Caco-2 (cell line): ENCODE data around the gene NENF. TPM values are rescaled to one million over a fixed set of nuclear protein-coding genes. Genes with fewer than 3 reads are reported as not detected.

Experiments used
- BruUV-seq: library from RNA; stranded (reverse); fragments of 400-500 nt; replicated peaks from 2 replicates; lab custom pipeline; 2021; lab: Mats Ljungman, UMichigan
- CTCF ChIA-PET: fragments of 300-600 bp; sonication (Branson Sonifier 250); formaldehyde crosslinking; loops from one replicate; lab custom pipeline; 2022; ENCODE audit warnings: antibody characterized with exemption; lab: Charles Lee
- POLR2A ChIA-PET: fragments of 300-600 bp; sonication (Branson Sonifier 250); formaldehyde crosslinking; loops from one replicate; lab custom pipeline; 2022; ENCODE audit warnings: antibody characterized with exemption; lab: Charles Lee
- DNase-seq, 2 experiments: peaks; one replicate each; pipeline versions ENCODE4 v3.0.0 to v3.0.0-alpha.2; 2020 to 2022
- H3K27me3 ChIP-seq: replicated peaks from 2 replicates; pipeline ENCODE4 v1.6.0; 2011; ENCODE audit warnings: low read length; ENCODE audit not compliant: control insufficient read depth, insufficient read depth
- H3K36me3 ChIP-seq: 2 replicates; pipeline ENCODE4 v1.5.1; 2011; ENCODE audit warnings: low read length; ENCODE audit not compliant: control insufficient read depth, insufficient read depth
- H3K4me1 ChIP-seq: fragments of 250-450 bp; sonication (Bioruptor Pico); 2 replicates; pipeline ENCODE4 v1.5.1; 2020; ENCODE audit warnings: mild to moderate bottlenecking
- H3K4me3 ChIP-seq: 2 replicates; pipeline ENCODE4 v1.5.1; 2011; ENCODE audit warnings: low read depth, mild to moderate bottlenecking, control low read depth, low read length
- H3K9me3 ChIP-seq: fragments of 250-450 bp; sonication (Bioruptor Pico); 2 replicates; pipeline ENCODE4 v1.5.1; 2020; ENCODE audit warnings: mild to moderate bottlenecking, moderate library complexity
- H3K27ac Mint-ChIP-seq: one replicate; pipeline ENCODE4 v1.8.0; 2022; ENCODE audit warnings: mixed read lengths; ENCODE audit not compliant: unreplicated experiment
- H3K27me3 Mint-ChIP-seq: one replicate; pipeline ENCODE4 v1.8.0; 2022; ENCODE audit warnings: mixed read lengths; ENCODE audit not compliant: insufficient read depth, unreplicated experiment
- H3K36me3 Mint-ChIP-seq: one replicate; pipeline ENCODE4 v1.8.0; 2022; ENCODE audit warnings: mild to moderate bottlenecking, mixed read lengths; ENCODE audit not compliant: insufficient read depth, unreplicated experiment
- H3K4me1 Mint-ChIP-seq: one replicate; pipeline ENCODE4 v1.8.0; 2022; ENCODE audit warnings: low read depth, mixed read lengths; ENCODE audit not compliant: unreplicated experiment
- H3K4me3 Mint-ChIP-seq: one replicate; pipeline ENCODE4 v1.8.0; 2022; ENCODE audit warnings: mild to moderate bottlenecking, moderate library complexity, mixed read lengths; ENCODE audit not compliant: unreplicated experiment
- H3K9me3 Mint-ChIP-seq: one replicate; pipeline ENCODE4 v1.8.0; 2022; ENCODE audit warnings: mixed read lengths; ENCODE audit not compliant: unreplicated experiment
- CTCF ChIP-seq, 2 experiments: fragments of 200-600 bp in 1 of 2; IDR thresholded peaks; 1 replicate in 1 of 2; 2 replicates in 1 of 2; pipeline versions ENCODE4 v1.5.1 to v1.8.0; 2011 to 2022; ENCODE audit warnings: antibody characterized with exemption in 1 of 2, control low read depth in 1 of 2, inconsistent platforms in 1 of 2, low read depth in 1 of 2, low read length in 1 of 2, mild to moderate bottlenecking in 1 of 2, moderate library complexity in 1 of 2; ENCODE audit not compliant: insufficient read depth in 1 of 2, severe bottlenecking in 1 of 2, unreplicated experiment in 1 of 2
- intact Hi-C: fragments of 100-400 bp; cut with micrococcal nuclease; formaldehyde crosslinking; loops from one replicate; pipeline ENCODE4 v1.10.0; 2022; ENCODE audit not compliant: unreplicated experiment
- total RNA-seq: library from RNA; stranded (reverse); gene quantifications from 2 replicates; pipeline ENCODE4 v1.2.3, GENCODE V29; 2022

The NENF gene
- total RNA-seq, 1 experiment from 2014 or later, result 90.1 TPM

- intact Hi-C loops, result no loop called here
- Mint-ChIP-seq H3K4me1 (peaks cover 18% of the 10 kb centered on the region), H3K36me3 (peaks cover 16% of the 10 kb centered on the region), H3K4me3 (no peak overlapping the region), H3K27me3 (no peaks in the 10 kb centered on the region), H3K9me3 (no peaks in the 10 kb centered on the region), H3K27ac (no peak overlapping the region)
- H3K4me1 ChIP-seq, result peaks cover 14% of the 10 kb centered on the region; the same call in 1 of the 2 replicates
- ChIA-PET POLR2A (no interaction called here), CTCF (no interaction called here)
- H3K9me3 ChIP-seq, result no peaks in the 10 kb centered on the region; the same call in 1 of the 2 replicates
- H3K4me3 ChIP-seq, result no peak overlapping the region
- peak in 1 of 2 experiments; percentile 21 for DNase-seq
- no peaks in the 10 kb centered on the region; the same call in 1 of the 2 replicates for H3K36me3 ChIP-seq
- BruUV-seq, result no TSS peak
- TF ChIP-seq CTCF (IDR thresholded peaks at IDR 0.05; ENCODE audit: insufficient read depth in 1 of 2, low read depth in 1 of 2, low read length in 1 of 2, severe bottlenecking in 1 of 2, unreplicated experiment in 1 of 2), result no peak
- no peaks in the 10 kb centered on the region for H3K27me3 ChIP-seq
These were observed 14.8 kb downstream of the NENF start for GRCh38 chr1:212447478-212447877.

DNA sequence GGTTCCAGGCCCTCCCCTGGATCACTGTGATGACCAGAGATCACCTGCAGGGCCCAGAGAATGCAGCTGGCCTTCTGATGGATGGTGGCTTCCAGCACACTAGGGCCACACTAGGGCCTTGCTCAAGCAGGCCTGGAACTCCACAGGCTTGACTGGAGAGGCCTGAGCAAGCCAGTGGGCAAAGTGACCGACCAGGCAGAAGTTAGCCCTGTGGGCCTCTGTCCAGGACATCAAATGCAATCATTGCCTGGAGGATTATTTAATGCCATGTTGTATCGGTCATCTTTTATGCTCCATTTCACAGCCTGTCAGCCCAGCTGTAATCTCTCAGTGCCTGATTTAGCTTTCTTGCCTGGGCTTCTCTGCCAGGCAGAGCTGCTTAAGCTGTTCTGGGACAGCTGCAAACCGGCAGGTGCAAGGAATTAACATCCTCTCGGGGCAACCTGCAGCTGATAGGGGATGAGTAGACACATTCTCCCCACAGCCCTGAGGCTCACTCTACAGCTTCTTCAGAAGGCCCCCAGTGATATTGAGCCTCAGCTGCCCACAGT lies 17.7 kb downstream of the NENF start:
- Mint-ChIP-seq H3K4me3 (no peak overlapping the region), H3K27me3 (no peaks in the 10 kb centered on the region), H3K36me3 (peaks cover 15% of the 10 kb centered on the region), H3K9me3 (no peaks in the 10 kb centered on the region), H3K4me1 (peaks cover 18% of the 10 kb centered on the region), H3K27ac (no peak overlapping the region)
- ChIA-PET CTCF (interaction anchor here (0.6 to 1.3 kb wide), 2 partner anchors 169 to 380 kb away, joined by 4 to 5 read pairs; no protein-coding TSS in a partner anchor), POLR2A (no interaction called here)
- Histone ChIP-seq H3K27me3 (no peaks in the 10 kb centered on the region), H3K36me3 (no peaks in the 10 kb centered on the region), H3K9me3 (no peaks in the 10 kb centered on the region), H3K4me1 (peaks cover 14% of the 10 kb centered on the region; the same call in 1 of the 2 replicates), H3K4me3 (no peak overlapping the region)
- no peak for TF ChIP-seq CTCF (IDR thresholded peaks at IDR 0.05; ENCODE audit: insufficient read depth in 1 of 2, low read depth in 1 of 2, low read length in 1 of 2, severe bottlenecking in 1 of 2, unreplicated experiment in 1 of 2)
- no TSS peak for BruUV-seq
- DNase-seq, result no peak
- intact Hi-C loops, result loop anchor here (2.0 kb wide), 1 partner anchor 20 kb away; no protein-coding TSS in a partner anchor

DNA sequence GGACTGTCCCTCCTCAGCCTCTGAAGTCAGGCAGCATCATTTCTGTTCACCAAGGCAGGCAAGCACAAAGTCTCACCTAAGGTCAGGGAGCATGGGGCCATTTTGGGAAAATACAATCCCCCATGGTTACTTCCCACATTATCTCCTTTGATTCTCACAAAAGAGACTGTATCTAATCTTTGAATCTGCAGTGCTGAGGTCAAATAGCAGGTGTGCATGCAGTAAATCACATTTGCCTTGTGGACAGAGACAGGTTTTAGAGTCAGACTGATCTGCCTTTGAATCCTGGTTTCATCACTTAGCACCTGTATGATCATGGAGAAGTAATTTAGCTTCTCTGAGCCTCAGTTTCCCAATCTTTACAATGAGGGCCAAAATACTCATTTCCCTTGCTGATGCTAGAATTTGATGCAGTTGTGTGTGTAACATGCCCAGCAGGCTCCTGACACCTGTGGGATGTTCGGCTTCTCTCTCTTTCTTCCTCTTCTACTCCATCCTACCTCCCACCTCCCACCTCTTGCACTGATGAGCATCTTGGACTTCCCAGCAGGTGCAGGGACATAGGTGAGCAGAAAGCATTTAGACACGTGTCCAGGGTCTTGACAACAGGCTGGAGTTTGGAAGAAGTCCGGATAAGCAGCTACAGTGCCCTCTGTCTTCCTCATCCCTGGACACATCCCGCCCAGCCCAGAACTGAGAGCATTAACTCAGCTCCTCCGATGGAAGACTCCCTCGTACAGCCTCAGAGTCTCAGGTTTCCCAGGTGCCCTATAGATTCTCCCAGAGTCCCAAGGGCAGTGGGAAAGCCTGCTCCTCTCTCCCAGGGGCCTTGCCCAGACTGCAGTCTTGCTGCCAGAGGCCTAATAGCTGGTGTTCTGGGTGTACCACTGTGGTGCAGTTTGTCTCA lies 18.9 kb downstream of the NENF start:
- intact Hi-C loops, result loop anchor here (2.0 kb wide), 1 partner anchor 21 kb away; no protein-coding TSS in a partner anchor
- ChIA-PET CTCF (interaction anchor here (0.6 to 1.3 kb wide), 3 partner anchors 168 to 771 kb away, joined by 3 to 5 read pairs (median 4); no protein-coding TSS in a partner anchor), POLR2A (no interaction called here)
- Histone ChIP-seq H3K4me1 (peaks cover 14% of the 10 kb centered on the region; the same call in 1 of the 2 replicates), H3K36me3 (no peaks in the 10 kb centered on the region), H3K4me3 (no peak overlapping the region), H3K27me3 (no peaks in the 10 kb centered on the region), H3K9me3 (no peaks in the 10 kb centered on the region)
- H3K36me3 Mint-ChIP-seq, result peaks cover 6% of the 10 kb centered on the region
- no peak for TF ChIP-seq CTCF (IDR thresholded peaks at IDR 0.05; ENCODE audit: insufficient read depth in 1 of 2, low read depth in 1 of 2, low read length in 1 of 2, severe bottlenecking in 1 of 2, unreplicated experiment in 1 of 2)
- no peaks in the 10 kb centered on the region for H3K9me3 Mint-ChIP-seq
- no TSS peak for BruUV-seq
- DNase-seq, result no peak
- no peak overlapping the region for H3K27ac Mint-ChIP-seq
- H3K4me3 Mint-ChIP-seq, result no peak overlapping the region
- H3K4me1 Mint-ChIP-seq, result peaks cover 18% of the 10 kb centered on the region
- no peaks in the 10 kb centered on the region for H3K27me3 Mint-ChIP-seq
